Osteocyte (in vitro differentiated cells): Measurements from ENCODE around the gene GAD1. TPM values are rescaled to one million over a fixed set of nuclear protein-coding genes. Genes with fewer than 3 reads are reported as not detected.

Source experiments
- DNase-seq: peaks from one replicate; pipeline ENCODE4 v3.0.0; 2021; ENCODE audit warnings: mixed read lengths; ENCODE audit not compliant: unreplicated experiment; ENCODE audit errors: extremely low spot score
- H3K27ac Mint-ChIP-seq: one replicate; pipeline ENCODE4 v1.8.0; 2021; ENCODE audit warnings: mild to moderate bottlenecking, mixed read lengths; ENCODE audit not compliant: unreplicated experiment
- H3K27me3 Mint-ChIP-seq: one replicate; pipeline ENCODE4 v1.8.0; 2021; ENCODE audit warnings: mixed read lengths; ENCODE audit not compliant: unreplicated experiment
- H3K36me3 Mint-ChIP-seq: one replicate; pipeline ENCODE4 v1.8.0; 2021; ENCODE audit warnings: mixed read lengths; ENCODE audit not compliant: unreplicated experiment
- H3K4me1 Mint-ChIP-seq: one replicate; pipeline ENCODE4 v1.8.0; 2021; ENCODE audit warnings: mixed read lengths; ENCODE audit not compliant: unreplicated experiment
- H3K4me3 Mint-ChIP-seq: one replicate; pipeline ENCODE4 v1.8.0; 2021; ENCODE audit warnings: mild to moderate bottlenecking, moderate library complexity, mixed read lengths; ENCODE audit not compliant: unreplicated experiment
- H3K9me3 Mint-ChIP-seq: one replicate; pipeline ENCODE4 v1.8.0; 2021; ENCODE audit warnings: mixed read lengths; ENCODE audit not compliant: unreplicated experiment
- total RNA-seq: library from RNA; stranded (reverse); gene quantifications from 2 replicates; pipeline ENCODE4 v1.2.1, GENCODE V29; 2021
- TF ChIP-seq, protein P1 (sequence below): fragments of 200-600 bp; sonication (generic); IDR thresholded peaks from 2 replicates; pipeline ENCODE4 v1.5.0; 2021; ENCODE audit warnings: antibody characterized with exemption, mild to moderate bottlenecking, moderate library complexity

GAD1 gene
- total RNA-seq, 1 donor from 2014 or later = not detected

DNA sequence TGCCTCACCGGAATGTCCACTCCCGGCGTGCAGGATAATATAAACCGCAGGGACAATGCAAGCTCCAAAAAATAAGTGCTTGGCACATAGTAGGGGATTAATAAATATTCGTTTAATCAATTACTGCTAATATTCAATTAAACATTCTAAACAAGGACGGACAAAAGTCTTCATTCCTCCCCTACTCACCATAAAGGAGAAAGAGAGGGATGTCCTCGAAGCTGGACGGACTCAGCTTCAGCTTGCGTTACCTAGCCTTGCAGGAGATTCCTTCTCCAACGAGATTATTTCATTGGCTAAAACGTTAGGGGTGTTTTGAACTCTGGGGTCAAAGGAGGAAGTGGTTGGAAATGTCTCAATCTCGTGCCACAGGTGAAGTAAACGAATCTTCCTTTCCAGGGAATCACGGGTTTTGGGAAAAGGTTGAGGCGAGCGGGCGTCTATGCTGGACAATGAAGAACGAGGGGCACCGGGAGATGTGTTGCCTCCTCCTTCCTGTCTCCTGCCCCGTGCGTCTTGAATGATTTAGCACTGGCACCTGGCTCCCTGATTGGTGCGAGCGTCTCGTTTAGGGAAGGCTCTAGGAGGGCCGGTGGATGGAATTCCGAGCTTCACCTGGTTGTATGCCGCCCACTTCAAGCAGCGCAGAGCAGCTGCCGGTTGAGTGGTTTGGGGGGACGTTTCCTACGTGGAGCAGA, 2.0 kb upstream of the GAD1 start:
- H3K27ac Mint-ChIP-seq = no peak overlapping the region
- no peak for DNase-seq
- H3K9me3 Mint-ChIP-seq = no peaks in the 10 kb centered on the region
- no peaks in the 10 kb centered on the region for H3K36me3 Mint-ChIP-seq
- TF ChIP-seq, protein P1, sequence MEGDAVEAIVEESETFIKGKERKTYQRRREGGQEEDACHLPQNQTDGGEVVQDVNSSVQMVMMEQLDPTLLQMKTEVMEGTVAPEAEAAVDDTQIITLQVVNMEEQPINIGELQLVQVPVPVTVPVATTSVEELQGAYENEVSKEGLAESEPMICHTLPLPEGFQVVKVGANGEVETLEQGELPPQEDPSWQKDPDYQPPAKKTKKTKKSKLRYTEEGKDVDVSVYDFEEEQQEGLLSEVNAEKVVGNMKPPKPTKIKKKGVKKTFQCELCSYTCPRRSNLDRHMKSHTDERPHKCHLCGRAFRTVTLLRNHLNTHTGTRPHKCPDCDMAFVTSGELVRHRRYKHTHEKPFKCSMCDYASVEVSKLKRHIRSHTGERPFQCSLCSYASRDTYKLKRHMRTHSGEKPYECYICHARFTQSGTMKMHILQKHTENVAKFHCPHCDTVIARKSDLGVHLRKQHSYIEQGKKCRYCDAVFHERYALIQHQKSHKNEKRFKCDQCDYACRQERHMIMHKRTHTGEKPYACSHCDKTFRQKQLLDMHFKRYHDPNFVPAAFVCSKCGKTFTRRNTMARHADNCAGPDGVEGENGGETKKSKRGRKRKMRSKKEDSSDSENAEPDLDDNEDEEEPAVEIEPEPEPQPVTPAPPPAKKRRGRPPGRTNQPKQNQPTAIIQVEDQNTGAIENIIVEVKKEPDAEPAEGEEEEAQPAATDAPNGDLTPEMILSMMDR = no peak
- H3K4me3 Mint-ChIP-seq = no peak overlapping the region
- peaks cover 78% of the 10 kb centered on the region for H3K27me3 Mint-ChIP-seq
- H3K4me1 Mint-ChIP-seq = peaks cover 36% of the 10 kb centered on the region

DNA sequence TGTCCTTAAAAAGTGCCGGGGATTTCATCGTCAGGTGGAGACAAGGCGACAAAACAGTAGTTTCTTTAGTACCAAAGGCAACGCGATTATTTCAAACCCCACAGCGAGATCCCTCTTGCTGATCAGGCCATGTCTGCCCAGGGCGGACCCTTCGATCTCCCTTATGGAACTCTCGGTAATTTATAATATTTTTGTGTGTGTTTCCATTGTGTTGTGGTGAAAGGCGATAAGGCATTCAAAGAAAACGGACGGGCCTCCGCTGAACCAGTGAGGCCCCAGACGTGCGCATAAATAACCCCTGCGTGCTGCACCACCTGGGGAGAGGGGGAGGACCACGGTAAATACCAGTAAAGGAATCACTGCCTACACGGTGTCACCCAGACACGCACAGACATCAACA, 1.4 kb upstream of the GAD1 start:
- peaks cover 36% of the 10 kb centered on the region for H3K4me1 Mint-ChIP-seq
- H3K27ac Mint-ChIP-seq = no peak overlapping the region
- H3K9me3 Mint-ChIP-seq = no peaks in the 10 kb centered on the region
- H3K27me3 Mint-ChIP-seq = peaks cover 82% of the 10 kb centered on the region
- TF ChIP-seq, protein P1 = no peak
- H3K4me3 Mint-ChIP-seq = peak overlapping the region; percentile 19
- DNase-seq = no peak
- H3K36me3 Mint-ChIP-seq = no peaks in the 10 kb centered on the region

DNA sequence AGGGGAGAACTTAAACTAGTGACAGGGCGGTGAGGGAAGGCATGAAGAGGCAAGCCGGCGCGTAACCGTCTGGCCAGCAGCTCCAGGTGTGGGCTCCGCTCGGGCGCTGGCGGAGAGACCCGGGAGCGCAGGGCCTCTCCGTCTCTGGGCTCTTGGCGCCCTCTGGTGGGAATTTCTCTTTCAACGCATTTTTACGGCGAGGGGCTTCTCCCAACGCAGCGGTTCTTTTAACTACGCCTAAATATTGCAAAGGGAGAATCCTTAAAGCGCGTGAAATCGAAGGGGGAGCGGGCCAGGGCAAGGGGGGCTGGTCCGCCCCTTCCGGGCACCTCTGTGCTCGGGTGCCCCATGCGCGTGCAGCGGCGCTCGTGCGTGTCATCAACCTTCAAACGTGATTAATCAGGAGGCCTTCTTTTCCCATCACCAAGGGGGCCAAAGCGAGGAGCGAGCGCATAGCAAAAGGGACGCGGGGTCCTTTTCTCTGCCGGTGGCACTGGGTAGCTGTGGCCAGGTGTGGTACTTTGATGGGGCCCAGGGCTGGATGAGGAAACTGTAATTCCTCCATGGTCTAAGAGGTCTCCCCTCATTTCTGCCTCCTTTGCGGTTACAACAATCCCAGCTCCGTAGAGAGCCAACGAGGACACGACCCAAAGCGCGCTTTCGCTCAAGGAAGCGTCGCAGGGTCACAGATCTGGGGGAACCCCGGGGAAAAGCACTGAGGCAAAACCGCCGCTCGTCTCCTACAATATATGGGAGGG, 762 bp upstream of the GAD1 start:
- no peak for DNase-seq
- peaks cover 41% of the 10 kb centered on the region for H3K4me1 Mint-ChIP-seq
- peaks cover 88% of the 10 kb centered on the region for H3K27me3 Mint-ChIP-seq

DNA sequence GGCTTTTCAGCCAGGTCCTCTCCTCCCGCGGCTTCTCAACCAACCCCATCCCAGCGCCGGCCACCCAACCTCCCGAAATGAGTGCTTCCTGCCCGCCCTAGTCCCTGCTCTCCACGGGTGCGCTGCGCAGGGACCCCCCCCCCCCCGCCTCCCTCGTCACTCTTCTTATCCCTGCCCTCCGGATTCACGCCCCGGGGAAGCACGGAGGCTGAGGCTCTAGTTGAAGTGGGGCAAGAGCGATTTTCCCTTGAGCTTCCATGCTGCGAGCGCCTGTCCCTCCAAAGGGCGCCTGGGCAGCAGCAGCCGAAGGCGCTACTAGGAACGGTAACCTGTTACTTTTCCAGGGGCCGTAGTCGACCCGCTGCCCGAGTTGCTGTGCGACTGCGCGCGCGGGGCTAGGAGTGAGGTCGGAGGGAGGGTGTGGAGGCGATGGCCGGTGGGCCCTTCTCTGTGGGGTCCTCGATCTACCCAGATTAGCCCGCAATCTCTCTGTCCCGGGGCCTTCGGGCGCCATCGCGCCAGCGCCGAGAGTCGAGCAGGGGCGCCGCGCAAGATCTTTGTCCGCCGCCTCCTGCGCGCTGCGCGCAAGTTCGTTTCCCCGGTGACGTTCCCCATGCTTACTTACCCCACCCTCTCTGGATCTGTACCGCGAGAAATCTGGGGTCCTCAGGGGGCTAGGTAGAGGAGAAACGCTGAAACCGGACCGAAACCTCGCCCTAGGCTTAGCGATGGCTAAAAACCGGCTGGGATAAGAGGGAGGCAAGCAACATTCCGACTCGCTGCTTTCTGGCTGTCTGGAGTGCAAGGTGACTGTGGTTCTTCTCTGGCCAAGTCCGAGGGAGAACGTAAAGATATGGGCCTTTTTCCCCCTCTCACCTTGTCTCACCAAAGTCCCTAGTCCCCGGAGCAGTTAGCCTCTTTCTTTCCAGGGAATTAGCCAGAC, 677 bp downstream of the GAD1 start:
- H3K36me3 Mint-ChIP-seq = no peaks in the 10 kb centered on the region
- H3K4me3 Mint-ChIP-seq = peak overlapping the region; percentile 64
- H3K27ac Mint-ChIP-seq = no peak overlapping the region

More for the DNA sequence above, 762 bp upstream of the GAD1 start:
- Mint-ChIP-seq H3K27ac (no peak overlapping the region), H3K36me3 (no peaks in the 10 kb centered on the region), H3K4me3 (peak overlapping the region; percentile 64), H3K9me3 (no peaks in the 10 kb centered on the region)
- TF ChIP-seq, protein P1 = peak; percentile 74

More for the DNA sequence above, 677 bp downstream of the GAD1 start:
- no peaks in the 10 kb centered on the region for H3K9me3 Mint-ChIP-seq
- H3K27me3 Mint-ChIP-seq = peaks cover 94% of the 10 kb centered on the region
- H3K4me1 Mint-ChIP-seq = peaks cover 49% of the 10 kb centered on the region
- TF ChIP-seq, protein P1 = no peak
- DNase-seq = no peak
